WTC11 (cell line): ENCODE measurements around the gene SBSN. TPM values are rescaled to one million over a fixed set of nuclear protein-coding genes. Genes with fewer than 3 reads are reported as not detected.

ENCODE experiments used
- ATAC-seq: fragments of 200-7000 bp; cut with Tn5 transposase; 2 replicates; pipeline ENCODE4 v1.10.0; 2021; ENCODE audit warnings: mild to moderate bottlenecking, moderate library complexity
- CTCF ChIA-PET: fragments of 300-600 bp; sonication (Branson Sonifier 250); formaldehyde crosslinking; loops from one replicate; lab custom pipeline; 2021; ENCODE audit warnings: antibody characterized with exemption; lab: Charles Lee
- POLR2A ChIA-PET: fragments of 350-600 bp; sonication (Branson Sonifier 250); formaldehyde crosslinking; loops from one replicate; lab custom pipeline; 2021; ENCODE audit warnings: antibody characterized with exemption; lab: Charles Lee
- DNase-seq: peaks from one replicate; pipeline ENCODE4 v3.0.0; 2021; ENCODE audit warnings: low spot score
- H3K27ac Mint-ChIP-seq: 2 replicates; pipeline ENCODE4 v1.8.0; 2021; ENCODE audit warnings: mixed read lengths
- H3K27me3 Mint-ChIP-seq: 2 replicates; pipeline ENCODE4 v1.8.0; 2021; ENCODE audit warnings: low read depth, mild to moderate bottlenecking, moderate library complexity, mixed read lengths
- H3K36me3 Mint-ChIP-seq: 2 replicates; pipeline ENCODE4 v1.8.0; 2021; ENCODE audit warnings: mixed read lengths
- H3K4me1 Mint-ChIP-seq: 2 replicates; pipeline ENCODE4 v1.8.0; 2022; ENCODE audit warnings: mixed read lengths
- H3K4me3 Mint-ChIP-seq: 2 replicates; pipeline ENCODE4 v1.8.0; 2021; ENCODE audit warnings: mild to moderate bottlenecking, moderate library complexity, mixed read lengths
- H3K9me3 Mint-ChIP-seq: 2 replicates; pipeline ENCODE4 v1.8.0; 2021; ENCODE audit warnings: mixed read lengths
- ESRRA ChIP-seq: sonication (generic); formaldehyde crosslinking; IDR thresholded peaks from 2 replicates; pipeline ENCODE4 v1.8.1; 2022; ENCODE audit warnings: mild to moderate bottlenecking, missing genetic modification reagents, borderline replicate concordance
- NR1H2 ChIP-seq: sonication (generic); formaldehyde crosslinking; IDR thresholded peaks from 2 replicates; pipeline ENCODE4 v1.9.0; 2021; ENCODE audit warnings: mild to moderate bottlenecking, moderate library complexity, missing genetic modification reagents
- NR2C2 ChIP-seq: sonication (generic); formaldehyde crosslinking; IDR thresholded peaks from 2 replicates; pipeline ENCODE4 v1.8.0; 2022; ENCODE audit warnings: mild to moderate bottlenecking, missing genetic modification reagents
- PRDM15 ChIP-seq: sonication (generic); formaldehyde crosslinking; IDR thresholded peaks from 2 replicates; pipeline ENCODE4 v1.8.0; 2022; ENCODE audit warnings: missing genetic modification reagents
- RELA ChIP-seq: sonication (generic); formaldehyde crosslinking; IDR thresholded peaks from 2 replicates; pipeline ENCODE4 v1.8.1; 2022; ENCODE audit warnings: missing genetic modification reagents, mild to moderate bottlenecking, borderline replicate concordance
- SMAD3 ChIP-seq: sonication (generic); formaldehyde crosslinking; IDR thresholded peaks from 2 replicates; pipeline ENCODE4 v1.8.0; 2022; ENCODE audit warnings: missing genetic modification reagents, mild to moderate bottlenecking, borderline replicate concordance
- SP1 ChIP-seq: sonication (generic); formaldehyde crosslinking; conservative IDR thresholded peaks from 2 replicates; pipeline ENCODE4 v1.8.1; 2022; ENCODE audit warnings: missing genetic modification reagents
- TEAD4 ChIP-seq: sonication (generic); formaldehyde crosslinking; IDR thresholded peaks from 2 replicates; pipeline ENCODE4 v1.8.0; 2022; ENCODE audit warnings: mild to moderate bottlenecking, missing genetic modification reagents
- ZNF396 ChIP-seq: fragments of 250-450 bp; sonication (Bioruptor Pico); IDR thresholded peaks from 2 replicates; pipeline ENCODE4 v1.8.0; 2021; ENCODE audit warnings: mild to moderate bottlenecking, moderate library complexity, borderline replicate concordance
- total RNA-seq: library from RNA; stranded (reverse); gene quantifications from 3 replicates; pipeline ENCODE4 v1.2.3, GENCODE V29; 2021
- TF ChIP-seq, protein P1 (sequence below): fragments of 200-600 bp; IDR thresholded peaks from 2 replicates; pipeline ENCODE4 v1.8.0; 2022; ENCODE audit warnings: antibody characterized with exemption
- TF ChIP-seq, protein P2 (sequence below): sonication (generic); formaldehyde crosslinking; IDR thresholded peaks from 2 replicates; pipeline ENCODE4 v1.8.0; 2022; ENCODE audit warnings: mild to moderate bottlenecking, missing genetic modification reagents
- TF ChIP-seq, protein P3 (sequence below): sonication (generic); formaldehyde crosslinking; IDR thresholded peaks from 2 replicates; pipeline ENCODE4 v1.8.1; 2023; ENCODE audit warnings: mild to moderate bottlenecking, missing genetic modification reagents, borderline replicate concordance

The SBSN gene
- total RNA-seq, 1 experiment from 2014 or later, result 0.15 TPM

GRCh38 chr19:35555301-35556005, 27.3 kb upstream of the SBSN start:
- H3K9me3 Mint-ChIP-seq, result no peaks in the 10 kb centered on the region
- CTCF ChIA-PET, result interaction anchor here (0.6 to 3.9 kb wide), 13 partner anchors 15 to 159 kb away, joined by 3 to 62 read pairs (median 4); partner anchors contain the start of gene DMKN
- POLR2A ChIA-PET, result interaction anchor here (0.9 kb wide), 1 partner anchor 93 kb away, joined by 3 read pairs; the partner anchor contains the start of gene COX6B1
- H3K4me1 Mint-ChIP-seq, result peaks cover 12% of the 10 kb centered on the region
- peak; percentile 38; the same call in 1 of the 2 replicates for TF ChIP-seq SP1 (CRISPR knock-in tag)
- TF ChIP-seq NR2C2 (CRISPR knock-in tag), result no peak
- TF ChIP-seq, protein P1, sequence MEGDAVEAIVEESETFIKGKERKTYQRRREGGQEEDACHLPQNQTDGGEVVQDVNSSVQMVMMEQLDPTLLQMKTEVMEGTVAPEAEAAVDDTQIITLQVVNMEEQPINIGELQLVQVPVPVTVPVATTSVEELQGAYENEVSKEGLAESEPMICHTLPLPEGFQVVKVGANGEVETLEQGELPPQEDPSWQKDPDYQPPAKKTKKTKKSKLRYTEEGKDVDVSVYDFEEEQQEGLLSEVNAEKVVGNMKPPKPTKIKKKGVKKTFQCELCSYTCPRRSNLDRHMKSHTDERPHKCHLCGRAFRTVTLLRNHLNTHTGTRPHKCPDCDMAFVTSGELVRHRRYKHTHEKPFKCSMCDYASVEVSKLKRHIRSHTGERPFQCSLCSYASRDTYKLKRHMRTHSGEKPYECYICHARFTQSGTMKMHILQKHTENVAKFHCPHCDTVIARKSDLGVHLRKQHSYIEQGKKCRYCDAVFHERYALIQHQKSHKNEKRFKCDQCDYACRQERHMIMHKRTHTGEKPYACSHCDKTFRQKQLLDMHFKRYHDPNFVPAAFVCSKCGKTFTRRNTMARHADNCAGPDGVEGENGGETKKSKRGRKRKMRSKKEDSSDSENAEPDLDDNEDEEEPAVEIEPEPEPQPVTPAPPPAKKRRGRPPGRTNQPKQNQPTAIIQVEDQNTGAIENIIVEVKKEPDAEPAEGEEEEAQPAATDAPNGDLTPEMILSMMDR, result peak; percentile 25
- TF ChIP-seq SMAD3 (CRISPR knock-in tag), result no peak
- no peak for TF ChIP-seq PRDM15 (CRISPR knock-in tag)
- TF ChIP-seq TEAD4 (CRISPR knock-in tag), result no peak
- TF ChIP-seq, protein P2, sequence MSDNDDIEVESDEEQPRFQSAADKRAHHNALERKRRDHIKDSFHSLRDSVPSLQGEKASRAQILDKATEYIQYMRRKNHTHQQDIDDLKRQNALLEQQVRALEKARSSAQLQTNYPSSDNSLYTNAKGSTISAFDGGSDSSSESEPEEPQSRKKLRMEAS (CRISPR knock-in tag), result 0 out of 2 replicates have a peak, but pooled peaks have one; percentile 35
- no peak for TF ChIP-seq NR1H2 (CRISPR knock-in tag)
- TF ChIP-seq ESRRA (CRISPR knock-in tag), result no peak
- TF ChIP-seq, protein P3, sequence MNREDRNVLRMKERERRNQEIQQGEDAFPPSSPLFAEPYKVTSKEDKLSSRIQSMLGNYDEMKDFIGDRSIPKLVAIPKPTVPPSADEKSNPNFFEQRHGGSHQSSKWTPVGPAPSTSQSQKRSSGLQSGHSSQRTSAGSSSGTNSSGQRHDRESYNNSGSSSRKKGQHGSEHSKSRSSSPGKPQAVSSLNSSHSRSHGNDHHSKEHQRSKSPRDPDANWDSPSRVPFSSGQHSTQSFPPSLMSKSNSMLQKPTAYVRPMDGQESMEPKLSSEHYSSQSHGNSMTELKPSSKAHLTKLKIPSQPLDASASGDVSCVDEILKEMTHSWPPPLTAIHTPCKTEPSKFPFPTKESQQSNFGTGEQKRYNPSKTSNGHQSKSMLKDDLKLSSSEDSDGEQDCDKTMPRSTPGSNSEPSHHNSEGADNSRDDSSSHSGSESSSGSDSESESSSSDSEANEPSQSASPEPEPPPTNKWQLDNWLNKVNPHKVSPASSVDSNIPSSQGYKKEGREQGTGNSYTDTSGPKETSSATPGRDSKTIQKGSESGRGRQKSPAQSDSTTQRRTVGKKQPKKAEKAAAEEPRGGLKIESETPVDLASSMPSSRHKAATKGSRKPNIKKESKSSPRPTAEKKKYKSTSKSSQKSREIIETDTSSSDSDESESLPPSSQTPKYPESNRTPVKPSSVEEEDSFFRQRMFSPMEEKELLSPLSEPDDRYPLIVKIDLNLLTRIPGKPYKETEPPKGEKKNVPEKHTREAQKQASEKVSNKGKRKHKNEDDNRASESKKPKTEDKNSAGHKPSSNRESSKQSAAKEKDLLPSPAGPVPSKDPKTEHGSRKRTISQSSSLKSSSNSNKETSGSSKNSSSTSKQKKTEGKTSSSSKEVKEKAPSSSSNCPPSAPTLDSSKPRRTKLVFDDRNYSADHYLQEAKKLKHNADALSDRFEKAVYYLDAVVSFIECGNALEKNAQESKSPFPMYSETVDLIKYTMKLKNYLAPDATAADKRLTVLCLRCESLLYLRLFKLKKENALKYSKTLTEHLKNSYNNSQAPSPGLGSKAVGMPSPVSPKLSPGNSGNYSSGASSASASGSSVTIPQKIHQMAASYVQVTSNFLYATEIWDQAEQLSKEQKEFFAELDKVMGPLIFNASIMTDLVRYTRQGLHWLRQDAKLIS, result no peak
- TF ChIP-seq ZNF396 (CRISPR knock-in tag), result no peak
- TF ChIP-seq, all 79 proteins: peak for 3
- peaks cover 38% of the 10 kb centered on the region for H3K27me3 Mint-ChIP-seq
- H3K4me3 Mint-ChIP-seq, result peak overlapping the region; percentile 18; the same call in 1 of the 2 replicates
- 0 out of 2 replicates have a peak, but pooled peaks cover 3% of the 10 kb centered on the region for H3K36me3 Mint-ChIP-seq
- DNase-seq (peak; percentile 76), ATAC-seq (peak; percentile 8)
- H3K27ac Mint-ChIP-seq, result peak overlapping the region; percentile 88; the same call in 1 of the 2 replicates

DNA sequence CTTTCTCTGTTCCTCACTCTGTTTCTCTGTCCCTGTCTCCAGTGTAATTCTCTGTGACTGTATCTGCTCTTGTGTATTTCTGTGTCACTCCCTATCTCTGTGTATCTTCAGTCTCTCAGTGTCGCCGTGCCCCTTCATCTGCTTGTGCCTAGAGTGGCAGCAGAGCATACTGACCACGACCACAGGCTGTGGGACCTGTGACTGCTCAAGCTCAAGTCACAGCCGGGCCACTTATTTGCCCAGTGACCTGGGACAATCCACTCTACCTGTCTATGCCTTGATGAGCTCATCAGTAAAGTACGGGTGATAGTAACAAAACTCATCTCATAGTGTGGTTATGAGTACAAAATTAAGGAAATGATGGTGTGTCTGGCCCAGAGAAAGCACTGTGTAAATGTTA, 26.0 kb upstream of the SBSN start:
- Mint-ChIP-seq H3K9me3 (no peaks in the 10 kb centered on the region), H3K27ac (no peak overlapping the region), H3K36me3 (0 out of 2 replicates have a peak, but pooled peaks cover 3% of the 10 kb centered on the region), H3K27me3 (peaks cover 24% of the 10 kb centered on the region), H3K4me3 (no peak overlapping the region), H3K4me1 (peaks cover 15% of the 10 kb centered on the region)
- TF ChIP-seq RELA (CRISPR knock-in tag), result no peak
- CTCF ChIA-PET, result no interaction called here
- POLR2A ChIA-PET, result no interaction called here
- ATAC-seq (no peak), DNase-seq (no peak)
